Mucosa of descending colon (tissue), 3 donors: Measurements from ENCODE around the gene CCDC149. TPM values are rescaled to one million over a fixed set of nuclear protein-coding genes. Genes with fewer than 3 reads are reported as not detected.

Experiments used
- ATAC-seq: fragments of 200-7000 bp; cut with Tn5 transposase; one replicate; pipeline ENCODE4 v1.9.1; 2020; ENCODE audit warnings: mild to moderate bottlenecking, moderate library complexity
- DNase-seq, 3 donors: peaks; one replicate each; pipeline ENCODE4 v3.0.0-alpha.2; 2020
- H3K36me3 ChIP-seq: fragments of 200-600 bp; one replicate; pipeline ENCODE4 v1.8.0; 2021; ENCODE audit warnings: low read depth, mild to moderate bottlenecking
- H3K4me1 ChIP-seq: fragments of 200-600 bp; one replicate; pipeline ENCODE4 v1.8.0; 2021; ENCODE audit warnings: low read depth, mild to moderate bottlenecking
- H3K4me3 ChIP-seq: fragments of 200-600 bp; one replicate; pipeline ENCODE4 v1.8.0; 2021; ENCODE audit warnings: mild to moderate bottlenecking
- H3K9me3 ChIP-seq: fragments of 200-600 bp; one replicate; pipeline ENCODE4 v1.8.0; 2021; ENCODE audit warnings: mild to moderate bottlenecking
- CTCF ChIP-seq: fragments of 200-600 bp; IDR thresholded peaks from one replicate; pipeline ENCODE4 v1.8.0; 2022; ENCODE audit warnings: antibody characterized with exemption, mild to moderate bottlenecking
- intact Hi-C, 2 donors: fragments of 100-400 bp; cut with DNase I in 1 of 2; cut with micrococcal nuclease in 1 of 2; formaldehyde crosslinking; loops; one replicate each; pipeline versions ENCODE4 v1.11.0 to v1.11.1; 2022; cut with DNase I, micrococcal nuclease
- total RNA-seq, 3 donors: library from RNA; stranded (reverse); fragmentation: NEBNext Ultra II Directional in 2 of 3; extraction: Animal tissue kit (Norgen Biotek cat#: 25700) in 2 of 3; gene quantifications; one replicate each; pipeline versions ENCODE4 v1.2.1 to v1.2.4, GENCODE V29; 2021 to 2023
- donor health status: DM: no; HTN: no; CAD: no; lungs with moderate emphysema.
- donor health status: DM: no; HTN: no; CAD: no.
- donor health status: DM: no; HTN: yes; CAD: no.

Gene CCDC149
- total RNA-seq, 3 donors from 2014 or later = 14.1 to 23.7 (median 14.2) TPM

- ATAC-seq = no peak
- DNase-seq = no peak
- no peak for TF ChIP-seq CTCF
- Histone ChIP-seq H3K4me3 (no peak overlapping the region), H3K36me3 (no peaks in the 10 kb centered on the region), H3K9me3 (no peaks in the 10 kb centered on the region), H3K4me1 (no peaks in the 10 kb centered on the region)
- intact Hi-C loops = no loop called here
Measured at GRCh38 chr4:24805566-24805965, 107.3 kb downstream of the CCDC149 start.

- no peaks in the 10 kb centered on the region for H3K9me3 ChIP-seq
- no peak for TF ChIP-seq CTCF
- H3K4me1 ChIP-seq = no peaks in the 10 kb centered on the region
- ATAC-seq (no peak), DNase-seq (no peak)
- H3K36me3 ChIP-seq = no peaks in the 10 kb centered on the region
- intact Hi-C loops = no loop called here
- no peak overlapping the region for H3K4me3 ChIP-seq
Measured at GRCh38 chr4:24805067-24805466, 107.8 kb downstream of the CCDC149 start.

DNA sequence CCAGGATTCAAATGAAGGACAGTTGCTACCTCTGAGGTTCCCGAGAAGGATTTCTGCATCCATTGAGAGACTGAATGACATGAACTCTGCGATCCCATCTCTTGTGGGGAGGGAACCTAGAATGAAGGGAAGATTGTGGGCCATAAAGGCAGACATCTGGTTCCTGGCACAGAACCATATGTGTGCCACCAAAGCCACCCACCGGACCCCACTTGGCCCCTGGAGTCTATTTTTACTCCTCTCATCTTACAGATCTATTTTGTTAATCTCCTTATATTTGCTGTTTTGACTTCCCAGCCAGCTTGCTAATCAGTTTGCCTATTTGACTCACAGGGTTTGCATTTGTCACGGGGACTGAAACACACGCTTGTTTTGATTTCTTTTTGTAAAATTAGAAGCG lies 110.2 kb downstream of the CCDC149 start:
- ATAC-seq (no peak), DNase-seq (no peak)
- H3K9me3 ChIP-seq = no peaks in the 10 kb centered on the region
- H3K4me3 ChIP-seq = no peak overlapping the region
- no peaks in the 10 kb centered on the region for H3K36me3 ChIP-seq
- TF ChIP-seq CTCF = no peak
- H3K4me1 ChIP-seq = no peaks in the 10 kb centered on the region
- intact Hi-C loops = no loop called here

DNA sequence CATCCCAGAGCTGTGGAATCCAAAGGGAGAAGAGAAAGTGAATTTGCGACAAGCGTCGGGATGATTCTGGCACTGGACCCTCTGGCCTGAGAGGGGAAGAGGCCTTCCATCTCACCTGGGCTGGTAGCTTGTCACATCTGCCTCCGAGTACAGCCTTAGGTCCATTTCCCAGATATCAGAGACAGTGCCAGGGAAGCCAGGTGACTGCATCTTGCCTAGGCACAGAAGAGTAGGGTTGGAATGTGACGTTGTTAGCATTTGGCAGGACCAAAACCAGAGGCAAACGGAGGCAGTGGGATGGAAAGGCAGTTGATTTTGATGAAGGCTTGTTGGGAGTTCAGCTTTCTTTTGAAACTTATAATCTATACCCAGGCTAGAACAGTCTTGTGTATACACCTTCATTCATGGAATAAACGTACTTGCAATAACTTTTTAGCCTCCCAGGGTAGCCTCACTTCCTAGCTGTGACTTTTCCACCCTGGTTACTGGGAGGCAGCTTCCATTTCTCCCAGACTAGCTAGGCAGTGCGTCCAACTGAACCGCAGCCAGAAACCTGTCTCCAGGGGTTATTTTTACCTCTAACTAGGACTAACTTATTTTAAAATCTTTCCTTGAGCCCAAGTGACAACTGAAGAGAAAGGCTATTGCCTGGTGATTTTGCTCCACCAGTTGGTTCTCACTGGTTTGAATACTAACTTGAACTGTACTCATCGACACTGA lies 111.5 kb downstream of the CCDC149 start:
- TF ChIP-seq CTCF = no peak
- no peaks in the 10 kb centered on the region for H3K36me3 ChIP-seq
- intact Hi-C loops = no loop called here
- no peak for DNase-seq
- H3K4me3 ChIP-seq = no peak overlapping the region
- no peak for ATAC-seq
- H3K9me3 ChIP-seq = no peaks in the 10 kb centered on the region
- H3K4me1 ChIP-seq = no peaks in the 10 kb centered on the region

GRCh38 chr4:24800325-24800895 lies 112.4 kb downstream of the CCDC149 start:
- Histone ChIP-seq H3K36me3 (no peaks in the 10 kb centered on the region), H3K4me1 (no peaks in the 10 kb centered on the region), H3K9me3 (no peaks in the 10 kb centered on the region), H3K4me3 (no peak overlapping the region)
- no peak for TF ChIP-seq CTCF
- intact Hi-C loops = no loop called here
- no peak for DNase-seq
- no peak for ATAC-seq
